DND-41 (cell line): Measurements from ENCODE around the gene MGAT4A.

Experiments used
- EZH2 ChIP-seq: IDR thresholded peaks from 3 replicates; pipeline ENCODE4 v1.6.1; 2012; ENCODE audit warnings: borderline replicate concordance, low read depth, mild to moderate bottlenecking, moderate library complexity, low read length, inconsistent platforms; ENCODE audit not compliant: severe bottlenecking
- TF ChIP-seq, protein P1 (sequence below): IDR thresholded peaks from 2 replicates; pipeline ENCODE4 v1.5.1; 2012; ENCODE audit warnings: borderline replicate concordance, low read length, moderate library complexity, mild to moderate bottlenecking; ENCODE audit not compliant: poor library complexity, severe bottlenecking; ENCODE audit errors: extremely low read depth

DNA sequence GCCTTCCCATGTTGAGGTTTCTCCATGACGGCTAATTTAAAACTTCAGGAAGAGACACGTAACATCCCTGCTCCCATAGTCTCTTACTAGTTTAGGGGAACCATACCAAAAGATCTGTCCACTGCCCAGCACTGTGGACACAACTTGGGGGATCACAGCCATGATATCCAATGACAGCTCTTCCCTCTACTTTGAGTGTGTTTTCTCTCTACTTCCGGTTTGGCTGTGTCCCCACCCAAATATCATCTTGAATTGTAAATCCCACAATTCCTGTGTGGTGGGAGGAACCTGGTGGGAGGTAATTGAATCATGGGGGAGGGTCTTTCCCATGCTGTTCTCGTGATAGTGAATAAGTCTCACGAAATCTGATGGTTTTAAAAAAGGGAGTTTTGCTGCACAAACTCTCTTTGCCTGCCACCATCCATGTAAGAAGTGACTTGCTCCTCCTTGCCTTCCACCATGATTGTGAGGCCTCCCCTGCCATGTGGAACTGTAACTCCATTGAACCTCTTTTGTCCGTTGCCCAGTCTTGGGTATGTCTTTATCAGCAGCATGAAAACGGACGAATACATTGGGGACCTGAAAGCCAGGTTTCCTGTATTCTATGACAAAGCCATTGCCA, 1.6 kb upstream of the MGAT4A start:
- TF ChIP-seq, protein P1, sequence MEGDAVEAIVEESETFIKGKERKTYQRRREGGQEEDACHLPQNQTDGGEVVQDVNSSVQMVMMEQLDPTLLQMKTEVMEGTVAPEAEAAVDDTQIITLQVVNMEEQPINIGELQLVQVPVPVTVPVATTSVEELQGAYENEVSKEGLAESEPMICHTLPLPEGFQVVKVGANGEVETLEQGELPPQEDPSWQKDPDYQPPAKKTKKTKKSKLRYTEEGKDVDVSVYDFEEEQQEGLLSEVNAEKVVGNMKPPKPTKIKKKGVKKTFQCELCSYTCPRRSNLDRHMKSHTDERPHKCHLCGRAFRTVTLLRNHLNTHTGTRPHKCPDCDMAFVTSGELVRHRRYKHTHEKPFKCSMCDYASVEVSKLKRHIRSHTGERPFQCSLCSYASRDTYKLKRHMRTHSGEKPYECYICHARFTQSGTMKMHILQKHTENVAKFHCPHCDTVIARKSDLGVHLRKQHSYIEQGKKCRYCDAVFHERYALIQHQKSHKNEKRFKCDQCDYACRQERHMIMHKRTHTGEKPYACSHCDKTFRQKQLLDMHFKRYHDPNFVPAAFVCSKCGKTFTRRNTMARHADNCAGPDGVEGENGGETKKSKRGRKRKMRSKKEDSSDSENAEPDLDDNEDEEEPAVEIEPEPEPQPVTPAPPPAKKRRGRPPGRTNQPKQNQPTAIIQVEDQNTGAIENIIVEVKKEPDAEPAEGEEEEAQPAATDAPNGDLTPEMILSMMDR, result no peak
- no peak for TF ChIP-seq EZH2
